ENCODE measurements around the gene NAA16. TPM values are rescaled to one million over a fixed set of nuclear protein-coding genes. Genes with fewer than 3 reads are reported as not detected.
A peak's percentile ranks its signal among the peaks of the same experiment; 100 is the strongest.
"Not testable (repeated sequence)": the region's sequence is repeated elsewhere in the genome, so short reads cannot be mapped to it uniquely, and the experiment has no call there.

Gene NAA16
- total RNA-seq, 2 donors from 2014 or later: 47.8 to 50.6 TPM

- no peak overlapping the region for H3K4me3 ChIP-seq
- no peaks in the 10 kb centered on the region for H3K27me3 ChIP-seq
- WGBS, 2 donors: 66 to 69% methylated on average over 4 of the region's 4 CpGs
- no peak for ATAC-seq
- intact Hi-C loops (cut with DNase I): no loop called here
- peaks cover 4% of the 10 kb centered on the region for H3K4me1 ChIP-seq
- no peak for TF ChIP-seq POLR2A (IDR thresholded peaks at IDR 0.05)
- TF ChIP-seq CTCF (IDR thresholded peaks at IDR 0.05): no peak
- H3K9me3 ChIP-seq: no peaks in the 10 kb centered on the region
- no peaks in the 10 kb centered on the region for H3K36me3 ChIP-seq (replicated peaks in 1 of 2; ENCODE audit: insufficient read depth in 1 of 2, low read depth in 2 of 2)
- H3K27ac ChIP-seq: no peak overlapping the region
- no peak for DNase-seq
Measured at GRCh38 chr13:41420146-41420545, 109.1 kb downstream of the NAA16 start.

GRCh38 chr13:41421330-41421729 lies 110.3 kb downstream of the NAA16 start:
- H3K4me1 ChIP-seq; DNase-seq; ATAC-seq; intact Hi-C loops (cut with DNase I); H3K27ac ChIP-seq; H3K36me3 ChIP-seq (replicated peaks in 1 of 2; ENCODE audit: insufficient read depth in 1 of 2, low read depth in 2 of 2); H3K27me3 ChIP-seq; H3K4me3 ChIP-seq; H3K9me3 ChIP-seq: not testable (repeated sequence)
- WGBS, 2 donors: 68 to 70% methylated on average over 5 to 6 of the region's 6 CpGs

GRCh38 chr13:41421983-41422382 lies 110.9 kb downstream of the NAA16 start:
- intact Hi-C loops (cut with DNase I); H3K27ac ChIP-seq; ATAC-seq; H3K4me3 ChIP-seq; H3K36me3 ChIP-seq (replicated peaks in 1 of 2; ENCODE audit: insufficient read depth in 1 of 2, low read depth in 2 of 2); H3K27me3 ChIP-seq; H3K4me1 ChIP-seq; H3K9me3 ChIP-seq: not testable (repeated sequence)
- WGBS, 2 donors: 27 to 28% methylated on average over 7 of the region's 7 CpGs
- peak in 1 of 4 donors; percentile 24 for DNase-seq

GRCh38 chr13:41423259-41423658 lies 112.2 kb downstream of the NAA16 start:
- DNase-seq; H3K27me3 ChIP-seq; H3K9me3 ChIP-seq; ATAC-seq; H3K4me1 ChIP-seq; intact Hi-C loops (cut with DNase I); H3K36me3 ChIP-seq (replicated peaks in 1 of 2; ENCODE audit: insufficient read depth in 1 of 2, low read depth in 2 of 2); H3K4me3 ChIP-seq; H3K27ac ChIP-seq: not testable (repeated sequence)
- WGBS, 2 donors: 81 to 86% methylated on average over 12 to 13 of the region's 13 CpGs

- H3K27ac ChIP-seq; H3K4me1 ChIP-seq; H3K4me3 ChIP-seq; ATAC-seq; DNase-seq; H3K36me3 ChIP-seq (replicated peaks in 1 of 2; ENCODE audit: insufficient read depth in 1 of 2, low read depth in 2 of 2); H3K27me3 ChIP-seq; intact Hi-C loops (cut with DNase I); H3K9me3 ChIP-seq: not testable (repeated sequence)
- 76 to 80% methylated on average over 6 of the region's 6 CpGs for WGBS, 2 donors
Measured at GRCh38 chr13:41424675-41425074, 113.6 kb downstream of the NAA16 start.

GRCh38 chr13:41426047-41426446 lies 115.0 kb downstream of the NAA16 start:
- WGBS, 2 donors: 78 to 83% methylated on average over 11 to 22 of the region's 22 CpGs
- DNase-seq: no peak
- Histone ChIP-seq H3K4me3 (no peak overlapping the region), H3K27me3 (no peaks in the 10 kb centered on the region), H3K9me3 (no peaks in the 10 kb centered on the region), H3K4me1 (peaks cover 4% of the 10 kb centered on the region), H3K36me3 (replicated peaks in 1 of 2; ENCODE audit: insufficient read depth in 1 of 2, low read depth in 2 of 2) (no peaks in the 10 kb centered on the region), H3K27ac (no peak overlapping the region)
- ATAC-seq: no peak
- intact Hi-C loops (cut with DNase I): no loop called here
- TF ChIP-seq CTCF (IDR thresholded peaks at IDR 0.05) (no peak), POLR2A (IDR thresholded peaks at IDR 0.05) (no peak)

Small RNA genes lying within 50 kb of the gene (small RNA-seq; reads per million reads assigned to genes)
- not detected for gene RNU6-57P

Other genes starting within 250 kb of the NAA16 start
- gene WBP4, start 249.8 kb upstream of the NAA16 start, total RNA-seq: 1 to 10 TPM; 5.3 to 8.6 TPM
- gene KBTBD6, start 178.5 kb upstream of the NAA16 start, total RNA-seq: 1 to 10 TPM; 1.6 to 4.7 TPM
- gene KBTBD7, start 116.7 kb upstream of the NAA16 start, total RNA-seq: 1 to 10 TPM; 4.9 to 5.3 TPM
- 10 to 100 TPM; 11.9 to 14.0 TPM for gene MTRF1, start 47.7 kb upstream of the NAA16 start, total RNA-seq
- gene RGCC, start 146.3 kb downstream of the NAA16 start, total RNA-seq: 100 to 1,000 TPM in 1 of 2 donors, 10 to 100 TPM in 1; 66.3 to 112 TPM

All from body of pancreas (tissue), 4 donors.